Endothelial cell of umbilical vein (primary cell): ENCODE measurements around the gene USP28. TPM values are rescaled to one million over a fixed set of nuclear protein-coding genes. Genes with fewer than 3 reads are reported as not detected.

Experiments used
- BruUV-seq: library from RNA; stranded (reverse); fragments of 400-500 nt; replicated peaks from 2 replicates; lab custom pipeline; 2021; lab: Mats Ljungman, UMichigan
- CTCF ChIA-PET: fragments of 300-600, 350-600 bp; sonication (Branson Sonifier 250); formaldehyde crosslinking; loops from one replicate; lab custom pipeline; 2021; ENCODE audit warnings: antibody characterized with exemption, inconsistent platforms; lab: Charles Lee
- POLR2A ChIA-PET: fragments of 300-600, 350-600 bp; sonication (Branson Sonifier 250); formaldehyde crosslinking; loops from one replicate; lab custom pipeline; 2021; ENCODE audit warnings: antibody characterized with exemption, inconsistent platforms; lab: Charles Lee
- DNase-seq: peaks from one replicate; pipeline ENCODE4 v3.0.0-alpha.2; 2011; ENCODE audit warnings: low read depth, low spot score
- FAIRE-seq: peaks from 2 replicates; lab custom pipeline; 2011; peaks lifted over from hg19 to GRCh38; lab: Jason Lieb, UNC
- H2AFZ ChIP-seq: 2 replicates; pipeline ENCODE4 v1.6.0; 2012; ENCODE audit warnings: low read depth, low read length, control low read depth, inconsistent platforms
- H3K27ac ChIP-seq: 2 replicates; pipeline ENCODE4 v1.5.1; 2011; ENCODE audit warnings: low read depth, mild to moderate bottlenecking, control low read depth, low read length, moderate library complexity; ENCODE audit not compliant: insufficient read depth
- H3K27me3 ChIP-seq, 2 experiments: 2 replicates each; pipeline versions ENCODE4 v1.6.0 to v1.6.1; 2011; ENCODE audit warnings: low read length in 2 of 2, mixed read lengths in 1 of 2; ENCODE audit not compliant: control insufficient read depth in 2 of 2, insufficient read depth in 2 of 2
- H3K36me3 ChIP-seq, 2 experiments: 2 replicates in 1 of 2; 3 replicates in 1 of 2; pipeline ENCODE4 v1.5.1; 2011; ENCODE audit warnings: low read length in 2 of 2, mild to moderate bottlenecking in 1 of 2, moderate library complexity in 1 of 2; ENCODE audit not compliant: control insufficient read depth in 2 of 2, insufficient read depth in 2 of 2; ENCODE audit errors: extremely low read depth in 1 of 2
- H3K4me1 ChIP-seq: 3 replicates; pipeline ENCODE4 v1.5.1; 2011; ENCODE audit warnings: mild to moderate bottlenecking, low read length; ENCODE audit not compliant: control insufficient read depth, insufficient read depth; ENCODE audit errors: extremely low read depth
- H3K4me2 ChIP-seq: 2 replicates; pipeline ENCODE4 v1.6.1; 2011; ENCODE audit warnings: low read length, control low read depth, mixed read lengths; ENCODE audit not compliant: insufficient read depth
- H3K4me3 ChIP-seq, 3 experiments: fragments of 200-600 bp in 1 of 3; sonication (generic), shearing (Covaris generic) in 1 of 3; replicated peaks in 1 of 3; 2 replicates each; pipeline ENCODE4 v1.5.1; 2011 to 2016; ENCODE audit warnings: control low read depth in 3 of 3, low read length in 3 of 3, mild to moderate bottlenecking in 2 of 3, inconsistent platforms in 1 of 3, low read depth in 1 of 3, moderate library complexity in 1 of 3; ENCODE audit not compliant: insufficient read depth in 1 of 3
- H3K79me2 ChIP-seq: 2 replicates; pipeline ENCODE4 v1.6.0; 2012; ENCODE audit warnings: low read length, inconsistent platforms; ENCODE audit not compliant: control insufficient read depth, insufficient read depth
- H3K9ac ChIP-seq: replicated peaks from 2 replicates; pipeline ENCODE3; 2011; ENCODE audit warnings: low read length, control low read depth; ENCODE audit not compliant: insufficient read depth; ENCODE audit errors: extremely low read depth
- H3K9me1 ChIP-seq: replicated peaks from 3 replicates; pipeline ENCODE4 v1.6.0; 2011; ENCODE audit warnings: mild to moderate bottlenecking, low read length; ENCODE audit not compliant: control insufficient read depth, insufficient read depth; ENCODE audit errors: extremely low read depth
- H3K9me3 ChIP-seq: replicated peaks from 2 replicates; pipeline ENCODE4 v1.5.1; 2012; ENCODE audit warnings: low read length, inconsistent platforms; ENCODE audit not compliant: control insufficient read depth, insufficient read depth
- H4K20me1 ChIP-seq: replicated peaks from 2 replicates; pipeline ENCODE3; 2011; ENCODE audit warnings: mild to moderate bottlenecking, low read length; ENCODE audit not compliant: control insufficient read depth, insufficient read depth; ENCODE audit errors: extremely low read depth
- CTCF ChIP-seq, 2 donors: IDR thresholded peaks; 1 replicate in 1 of 2; 2 replicates in 1 of 2; pipeline ENCODE4 v1.5.1; 2011; ENCODE audit warnings: low read length in 2 of 2, mild to moderate bottlenecking in 2 of 2, moderate library complexity in 2 of 2, control low read depth in 1 of 2, inconsistent platforms in 1 of 2, low read depth in 1 of 2; ENCODE audit not compliant: insufficient read depth in 1 of 2; ENCODE audit errors: extremely low read depth in 1 of 2
- EZH2 ChIP-seq: IDR thresholded peaks from 2 replicates; pipeline ENCODE4 v1.6.1; 2012; ENCODE audit warnings: borderline replicate concordance, low read depth, mild to moderate bottlenecking, moderate library complexity, low read length, inconsistent platforms; ENCODE audit not compliant: severe bottlenecking
- FOS ChIP-seq: IDR thresholded peaks from 2 replicates; pipeline ENCODE4 v1.6.1; 2011; ENCODE audit warnings: mild to moderate bottlenecking, low read length, moderate library complexity, borderline replicate concordance; ENCODE audit not compliant: insufficient read depth
- GATA2 ChIP-seq: IDR thresholded peaks from 2 replicates; pipeline ENCODE4 v1.7.0; 2011; ENCODE audit warnings: low read depth, mild to moderate bottlenecking, moderate library complexity, mixed read lengths, low read length; ENCODE audit not compliant: insufficient read length, insufficient read depth
- JUN ChIP-seq: IDR thresholded peaks from 2 replicates; pipeline ENCODE4 v1.6.1; 2011; ENCODE audit warnings: borderline replicate concordance, low read depth; ENCODE audit not compliant: insufficient read length, insufficient read depth
- MAX ChIP-seq: IDR thresholded peaks from 2 replicates; pipeline ENCODE4 v1.6.1; 2011; ENCODE audit not compliant: insufficient read depth, insufficient read length
- MYC ChIP-seq: IDR thresholded peaks from one replicate; pipeline ENCODE4 v1.6.1; 2011; ENCODE audit warnings: mild to moderate bottlenecking, low read depth, low read length
- POLR2A ChIP-seq: IDR thresholded peaks from 2 replicates; pipeline ENCODE4 v1.6.1; 2012; ENCODE audit warnings: low read depth, mild to moderate bottlenecking, control low read depth, low read length
- POLR2AphosphoS5 ChIP-seq: IDR thresholded peaks from 2 replicates; pipeline ENCODE4 v1.6.1; 2012; ENCODE audit warnings: low read depth, mild to moderate bottlenecking, control low read depth, low read length, moderate library complexity; ENCODE audit not compliant: insufficient read depth
- dilution Hi-C: fragments of 300-500 bp; cut with MboI; formaldehyde crosslinking; loops from one replicate; pipeline ENCODE4 v1.15.0; 2019; ENCODE audit warnings: low sequenced_read_pairs; ENCODE audit not compliant: extremely low pct_ligation_motif_present
- intact Hi-C: fragments of 100-400 bp; cut with micrococcal nuclease; formaldehyde crosslinking; loops from one replicate; pipeline ENCODE4 v1.10.0; 2022
- polyA plus RNA-seq, 4 experiments: library from polyadenylated mRNA; depleted of rRNA in 3 of 4; stranded (reverse) in 3 of 4; unstranded in 1 of 4; fragments of >200 nt; gene quantifications; 2 replicates each; pipeline versions ENCODE4 v1.2.1 to v1.2.3, GENCODE V29; 2011 to 2012; ENCODE audit warnings: missing spikeins in 1 of 4
- total RNA-seq: library from RNA; stranded (reverse); gene quantifications from 2 replicates; pipeline ENCODE4 v1.2.3, GENCODE V29; 2021

USP28 gene
- total and polyA plus RNA-seq, 2 donors (not counting 3 experiments of a cell fraction or from before 2014, with no cell fraction given), result 19.2 to 29.6 TPM

GRCh38 chr11:113884361-113884836 lies 9.0 kb upstream of the USP28 start:
- H3K9me1 ChIP-seq, result no peaks in the 10 kb centered on the region
- H3K4me2 ChIP-seq, result no peak overlapping the region
- no peaks in the 10 kb centered on the region for H3K9me3 ChIP-seq
- ChIA-PET POLR2A (interaction anchor here (0.6 kb wide), 1 partner anchor 9 kb away, joined by 3 read pairs; the partner anchor contains the start of gene USP28), CTCF (interaction anchor here (0.6 to 4.4 kb wide), 5 partner anchors 12 to 379 kb away, joined by 3 to 28 read pairs (median 5); no protein-coding TSS in a partner anchor)
- no peaks in the 10 kb centered on the region for H3K27me3 ChIP-seq
- no TSS peak for BruUV-seq
- FAIRE-seq (no peak), DNase-seq (no peak)
- no peak overlapping the region for H3K4me3 ChIP-seq
- no peaks in the 10 kb centered on the region for H3K36me3 ChIP-seq
- TF ChIP-seq MAX (no peak), EZH2 (no peak), GATA2 (no peak), POLR2AphosphoS5 (no peak), FOS (no peak), MYC (no peak), JUN (no peak), CTCF (IDR thresholded peaks at IDR 0.05; ENCODE audit: extremely low read depth in 1 of 2, insufficient read depth in 1 of 2, low read depth in 1 of 2, low read length in 2 of 2) (no peak), POLR2A (no peak)
- no peak overlapping the region for H2AFZ ChIP-seq
- no peak overlapping the region for H3K27ac ChIP-seq
- H4K20me1 ChIP-seq, result no peaks in the 10 kb centered on the region
- no peaks in the 10 kb centered on the region for H3K79me2 ChIP-seq
- intact Hi-C loops (no loop called here), dilution Hi-C loops (no loop called here)
- no peaks in the 10 kb centered on the region for H3K4me1 ChIP-seq
- no peak overlapping the region for H3K9ac ChIP-seq
